H9 (cell line): ENCODE data around the gene DGKH. TPM values are rescaled to one million over a fixed set of nuclear protein-coding genes. Genes with fewer than 3 reads are reported as not detected.

Experiments used
- DNase-seq: peaks from one replicate; pipeline ENCODE4 v3.0.0-alpha.2; 2017
- H2AFZ ChIP-seq: one replicate; pipeline ENCODE4 v1.6.1; 2013; ENCODE audit warnings: mild to moderate bottlenecking, low read length, control low read depth, moderate library complexity
- H2AK5ac ChIP-seq: 2 replicates; pipeline ENCODE4 v1.6.1; 2013; ENCODE audit warnings: low read length, control low read depth, mixed read lengths; ENCODE audit not compliant: insufficient read length
- H2BK120ac ChIP-seq: one replicate; pipeline ENCODE4 v1.6.1; 2013; ENCODE audit warnings: low read depth, mild to moderate bottlenecking, low read length, control low read depth, inconsistent platforms; ENCODE audit not compliant: poor library complexity, severe bottlenecking
- H2BK12ac ChIP-seq: 2 replicates; pipeline ENCODE4 v1.6.1; 2013; ENCODE audit warnings: low read length, control low read depth, mixed read lengths, low read depth; ENCODE audit not compliant: insufficient read length
- H2BK15ac ChIP-seq: 2 replicates; pipeline ENCODE4 v1.6.1; 2013; ENCODE audit warnings: low read depth, low read length, control low read depth
- H2BK20ac ChIP-seq: one replicate; pipeline ENCODE4 v1.6.1; 2013; ENCODE audit warnings: low read depth, mild to moderate bottlenecking, low read length, control low read depth, inconsistent platforms; ENCODE audit not compliant: poor library complexity, severe bottlenecking
- H2BK5ac ChIP-seq: 2 replicates; pipeline ENCODE4 v1.6.1; 2013; ENCODE audit warnings: low read length, control low read depth, mixed read lengths; ENCODE audit not compliant: insufficient read length
- H3K14ac ChIP-seq: 2 replicates; pipeline ENCODE4 v1.6.1; 2013; ENCODE audit warnings: low read length, control low read depth; ENCODE audit not compliant: insufficient read depth
- H3K18ac ChIP-seq: 2 replicates; pipeline ENCODE4 v1.6.1; 2013; ENCODE audit warnings: low read depth, mild to moderate bottlenecking, mixed read lengths, low read length, control low read depth; ENCODE audit not compliant: insufficient read length
- H3K23ac ChIP-seq: 2 replicates; pipeline ENCODE4 v1.6.1; 2013; ENCODE audit warnings: low read length, control low read depth, mixed read lengths, low read depth; ENCODE audit not compliant: insufficient read length
- H3K23me2 ChIP-seq: 2 replicates; pipeline ENCODE4 v1.6.1; 2013; ENCODE audit warnings: low read depth, mild to moderate bottlenecking, mixed read lengths, low read length, control low read depth; ENCODE audit not compliant: insufficient read length, poor library complexity, severe bottlenecking
- H3K27ac ChIP-seq: 2 replicates; pipeline ENCODE4 v1.5.1; 2013; ENCODE audit warnings: low read length, control low read depth, mixed read lengths, low read depth; ENCODE audit not compliant: insufficient read length
- H3K27me3 ChIP-seq: 2 replicates; pipeline ENCODE4 v1.6.1; 2013; ENCODE audit warnings: low read length, control low read depth, inconsistent platforms; ENCODE audit not compliant: insufficient read depth
- H3K4ac ChIP-seq: 2 replicates; pipeline ENCODE4 v1.6.1; 2013; ENCODE audit warnings: low read depth, mild to moderate bottlenecking, control low read depth, inconsistent platforms, low read length, moderate library complexity
- H3K4me1 ChIP-seq: 2 replicates; pipeline ENCODE4 v1.6.1; 2013; ENCODE audit warnings: low read length, control low read depth, inconsistent platforms; ENCODE audit not compliant: insufficient read depth
- H3K4me2 ChIP-seq: 2 replicates; pipeline ENCODE4 v1.6.1; 2013; ENCODE audit warnings: low read length, control low read depth, mixed read lengths; ENCODE audit not compliant: insufficient read length, insufficient read depth
- H3K56ac ChIP-seq: 2 replicates; pipeline ENCODE4 v1.6.1; 2013; ENCODE audit warnings: low read depth, mild to moderate bottlenecking, mixed read lengths, low read length, control low read depth; ENCODE audit not compliant: insufficient read length
- H3K79me1 ChIP-seq: 2 replicates; pipeline ENCODE4 v1.6.1; 2013; ENCODE audit warnings: low read depth, mild to moderate bottlenecking, moderate library complexity, low read length, control low read depth, inconsistent platforms; ENCODE audit not compliant: insufficient read depth, poor library complexity, severe bottlenecking
- H3K79me2 ChIP-seq: 2 replicates; pipeline ENCODE4 v1.6.1; 2013; ENCODE audit warnings: low read length, control low read depth, inconsistent platforms; ENCODE audit not compliant: insufficient read depth
- H3K9ac ChIP-seq: 2 replicates; pipeline ENCODE4 v1.6.1; 2013; ENCODE audit warnings: low read length, control low read depth, mixed read lengths; ENCODE audit not compliant: insufficient read length; ENCODE audit errors: extremely low read depth
- H3K9me3 ChIP-seq: one replicate; pipeline ENCODE4 v1.6.1; 2013; ENCODE audit warnings: low read depth, low read length, inconsistent platforms; ENCODE audit not compliant: control insufficient read depth
- H3T11ph ChIP-seq: one replicate; pipeline ENCODE4 v1.6.1; 2013; ENCODE audit warnings: mild to moderate bottlenecking, low read length, control low read depth, inconsistent platforms
- H4K20me1 ChIP-seq: one replicate; pipeline ENCODE4 v1.6.1; 2013; ENCODE audit not compliant: control insufficient read depth, insufficient read length, insufficient read depth
- H4K5ac ChIP-seq: 2 replicates; pipeline ENCODE4 v1.6.1; 2013; ENCODE audit warnings: low read depth, mild to moderate bottlenecking, mixed read lengths, low read length, control low read depth; ENCODE audit not compliant: insufficient read length
- H4K8ac ChIP-seq: replicated peaks from 2 replicates; pipeline ENCODE4 v1.6.1; 2013; ENCODE audit warnings: low read length, control low read depth, mixed read lengths, low read depth; ENCODE audit not compliant: insufficient read length
- H4K91ac ChIP-seq: 2 replicates; pipeline ENCODE4 v1.6.1; 2013; ENCODE audit warnings: low read depth, mild to moderate bottlenecking, moderate library complexity, mixed read lengths, low read length, control low read depth; ENCODE audit not compliant: insufficient read length
- H3K27ac Mint-ChIP-seq, 3 experiments: 2 replicates in 2 of 3; 3 replicates in 1 of 3; pipeline ENCODE4 v1.8.0; 2020 to 2021; ENCODE audit warnings: mixed read lengths in 3 of 3, mild to moderate bottlenecking in 1 of 3, moderate library complexity in 1 of 3
- H3K27me3 Mint-ChIP-seq: 2 replicates; pipeline ENCODE4 v1.8.0; 2021; ENCODE audit warnings: low read depth, mild to moderate bottlenecking, moderate library complexity, mixed read lengths
- H3K36me3 Mint-ChIP-seq, 3 experiments: 2 replicates in 2 of 3; 3 replicates in 1 of 3; pipeline ENCODE4 v1.8.0; 2020 to 2021; ENCODE audit warnings: low read depth in 3 of 3, mixed read lengths in 3 of 3; ENCODE audit not compliant: insufficient read depth in 1 of 3
- H3K4me1 Mint-ChIP-seq, 2 experiments: 2 replicates each; pipeline ENCODE4 v1.8.0; 2020; ENCODE audit warnings: mixed read lengths in 2 of 2
- H3K4me3 Mint-ChIP-seq, 2 experiments: 2 replicates in 1 of 2; 3 replicates in 1 of 2; pipeline ENCODE4 v1.8.0; 2020 to 2021; ENCODE audit warnings: mild to moderate bottlenecking in 2 of 2, mixed read lengths in 2 of 2, moderate library complexity in 1 of 2
- H3K9me3 Mint-ChIP-seq, 2 experiments: 2 replicates in 1 of 2; 3 replicates in 1 of 2; pipeline ENCODE4 v1.8.0; 2020; ENCODE audit warnings: mild to moderate bottlenecking in 2 of 2, mixed read lengths in 2 of 2, moderate library complexity in 1 of 2
- CTCF ChIP-seq: fragments of 200-600 bp; sonication (generic); conservative IDR thresholded peaks from 3 replicates; pipeline ENCODE4 v1.8.0; 2021; ENCODE audit warnings: antibody characterized with exemption, mild to moderate bottlenecking
- WGBS: extraction: QIAGEN DNeasy Blood & Tissue Kit; methylation state at CpG from one replicate; pipeline ENCODE4 v1.1.7; 2013; ENCODE audit warnings: missing lambda C conversion rate, low lambda C conversion rate, mixed read lengths; ENCODE audit not compliant: insufficient read length; ENCODE audit errors: extremely low coverage; 5-methylcytosine and 5-hydroxymethylcytosine counted together
- total RNA-seq: library from RNA; stranded (reverse); gene quantifications from 2 replicates; pipeline ENCODE4 v1.2.1, GENCODE V29; 2021

The DGKH gene
- total RNA-seq, 1 experiment from 2014 or later, result 8.6 TPM

DNA sequence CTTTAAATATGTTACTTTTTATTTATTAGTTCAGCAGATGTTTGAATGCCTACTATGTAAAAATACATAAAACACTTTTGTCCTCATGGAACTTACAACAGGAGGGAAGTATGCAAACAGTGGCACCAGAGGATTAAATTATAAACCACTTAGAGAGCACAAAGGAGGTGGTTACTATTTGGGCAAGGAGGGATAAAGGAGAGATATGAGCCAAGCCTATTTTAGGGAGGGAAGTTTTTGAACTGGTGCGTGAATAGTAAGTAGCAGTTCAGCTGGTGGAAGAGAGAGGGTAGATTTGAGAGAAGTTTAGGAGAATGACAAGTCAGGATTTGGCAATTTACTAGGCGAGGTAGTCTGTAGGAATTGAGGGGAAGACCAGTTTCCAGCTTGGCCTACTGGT lies 232.1 kb downstream of the DGKH start:
- no peak overlapping the region for H3K27ac ChIP-seq
- H3K4me2 ChIP-seq, result no peak overlapping the region
- no peak overlapping the region for H2AK5ac ChIP-seq
- H3K9ac ChIP-seq, result no peak overlapping the region
- H3K27me3 Mint-ChIP-seq, result no peaks in the 10 kb centered on the region
- no peak overlapping the region for H3K18ac ChIP-seq
- DNase-seq, result no peak
- H3K36me3 Mint-ChIP-seq, result peaks cover under 1 to 1% (median under 1%) of the 10 kb centered on the region in 3 experiments; a peak in 5 of 7 replicates
- peaks cover 5% of the 10 kb centered on the region for H3K4me1 ChIP-seq
- no peak overlapping the region for H3K14ac ChIP-seq
- H4K8ac ChIP-seq, result no peak overlapping the region
- H4K91ac ChIP-seq, result no peak overlapping the region
- peak overlapping the region; percentile 45 for H2BK20ac ChIP-seq
- no peaks in the 10 kb centered on the region for H3K27me3 ChIP-seq
- H3K56ac ChIP-seq, result no peak overlapping the region
- WGBS, result no CpG with 5 or more reads among the region's 2 CpGs
- H2BK120ac ChIP-seq, result no peak overlapping the region
- peaks cover 0 to 4% of the 10 kb centered on the region in 2 experiments; a peak in 1 of 5 replicates for H3K9me3 Mint-ChIP-seq
- no peak overlapping the region for H3K23ac ChIP-seq
- no peak overlapping the region for H4K5ac ChIP-seq
- H3K4me3 Mint-ChIP-seq, result no peak overlapping the region
- no peaks in the 10 kb centered on the region for H3K23me2 ChIP-seq
- peaks cover 41 to 42% of the 10 kb centered on the region in 2 experiments for H3K4me1 Mint-ChIP-seq
- no peaks in the 10 kb centered on the region for H4K20me1 ChIP-seq
- no peaks in the 10 kb centered on the region for H3K9me3 ChIP-seq
- peak overlapping the region; percentile 8 for H2BK12ac ChIP-seq
- no peak overlapping the region for H3K27ac Mint-ChIP-seq
- TF ChIP-seq CTCF, result no peak
- no peak overlapping the region for H3T11ph ChIP-seq
- H3K4ac ChIP-seq, result no peak overlapping the region
- no peaks in the 10 kb centered on the region for H3K79me1 ChIP-seq
- no peak overlapping the region for H2AFZ ChIP-seq
- no peak overlapping the region for H2BK15ac ChIP-seq
- H3K79me2 ChIP-seq, result peaks cover 6% of the 10 kb centered on the region; the same call in 1 of the 2 replicates
- no peak overlapping the region for H2BK5ac ChIP-seq
